Hepatocyte (in vitro differentiated cells): Measurements from ENCODE around the gene CMIP. TPM values are rescaled to one million over a fixed set of nuclear protein-coding genes. Genes with fewer than 3 reads are reported as not detected.

Source experiments
- DNase-seq: peaks from one replicate; pipeline ENCODE4 v3.0.0-alpha.2; 2016; ENCODE audit warnings: low spot score
- H2AFZ ChIP-seq: fragments of 200-600 bp; sonication (generic); 2 replicates; pipeline ENCODE4 v1.6.0; 2016; ENCODE audit warnings: antibody characterized with exemption, mild to moderate bottlenecking
- H3K27ac ChIP-seq: fragments of 200-600 bp; sonication (generic); 2 replicates; pipeline ENCODE4 v1.5.1; 2016; ENCODE audit warnings: mild to moderate bottlenecking
- H3K27me3 ChIP-seq: fragments of 200-600 bp; sonication (generic); 2 replicates; pipeline ENCODE4 v1.6.1; 2016
- H3K36me3 ChIP-seq: fragments of 200-600 bp; sonication (generic); replicated peaks from 2 replicates; pipeline ENCODE4 v1.5.1; 2016; ENCODE audit warnings: low read depth; ENCODE audit not compliant: insufficient read depth
- H3K4me1 ChIP-seq: fragments of 200-600 bp; sonication (generic); 2 replicates; pipeline ENCODE4 v1.5.1; 2016; ENCODE audit warnings: mild to moderate bottlenecking, moderate library complexity; ENCODE audit not compliant: insufficient read depth
- H3K4me2 ChIP-seq: fragments of 200-600 bp; sonication (generic); 2 replicates; pipeline ENCODE4 v1.6.0; 2016
- H3K4me3 ChIP-seq: fragments of 200-600 bp; sonication (generic); 2 replicates; pipeline ENCODE4 v1.5.1; 2016; ENCODE audit warnings: mild to moderate bottlenecking
- H3K79me2 ChIP-seq: fragments of 200-600 bp; sonication (generic); 2 replicates; pipeline ENCODE4 v1.6.0; 2017; ENCODE audit warnings: mild to moderate bottlenecking
- H3K9me2 ChIP-seq: fragments of 200-600 bp; sonication (generic); replicated peaks from 2 replicates; pipeline ENCODE4 v1.6.0; 2017; ENCODE audit warnings: mild to moderate bottlenecking; ENCODE audit not compliant: insufficient read depth
- H3K9me3 ChIP-seq: fragments of 200-600 bp; sonication (generic); 2 replicates; pipeline ENCODE4 v1.5.1; 2016; ENCODE audit warnings: low read depth, mild to moderate bottlenecking
- H4K20me1 ChIP-seq: fragments of 200-600 bp; sonication (generic); 2 replicates; pipeline ENCODE4 v1.6.0; 2016; ENCODE audit warnings: mild to moderate bottlenecking; ENCODE audit not compliant: insufficient read depth, poor library complexity, severe bottlenecking
- CTCF ChIP-seq: fragments of 200-600 bp; sonication (generic); IDR thresholded peaks from 2 replicates; pipeline ENCODE4 v1.5.1; 2016; ENCODE audit warnings: antibody characterized with exemption, mild to moderate bottlenecking; ENCODE audit not compliant: poor library complexity
- EZH2 ChIP-seq: fragments of 200-600 bp; sonication (generic); IDR thresholded peaks from 2 replicates; pipeline ENCODE4 v1.6.1; 2016; ENCODE audit warnings: antibody characterized with exemption, mild to moderate bottlenecking, borderline replicate concordance
- EZH2phosphoT487 ChIP-seq: fragments of 200-600 bp; sonication (generic); IDR thresholded peaks from one replicate; pipeline ENCODE4 v1.6.1; 2018; ENCODE audit warnings: antibody characterized with exemption, mild to moderate bottlenecking, low read depth, moderate library complexity; ENCODE audit not compliant: unreplicated experiment, severe bottlenecking
- WGBS: methylation state at CpG from one replicate; pipeline ENCODE4 v1.1.6; 2016; ENCODE audit warnings: low lambda C conversion rate; ENCODE audit errors: missing lambda C conversion rate; 5-methylcytosine and 5-hydroxymethylcytosine counted together
- polyA plus RNA-seq: library from polyadenylated mRNA; unstranded; fragments of >200 nt; fragmentation: Nextera tagmentation; extraction: Ambion mirVana; gene quantifications from 2 replicates; pipeline ENCODE4 v1.2.1, GENCODE V29; 2016
- total RNA-seq: library from RNA; depleted of rRNA; stranded (reverse); fragments of >200 nt; gene quantifications from 2 replicates; pipeline ENCODE4 v1.2.3, GENCODE V29; 2014

Gene CMIP
- total and polyA plus RNA-seq, 2 experiments from 2014 or later: 5.8 to 17.8 TPM

- no peak overlapping the region for H3K4me3 ChIP-seq
- no peak overlapping the region for H2AFZ ChIP-seq
- no peak for DNase-seq
- no peaks in the 10 kb centered on the region for H3K36me3 ChIP-seq
- no peaks in the 10 kb centered on the region for H3K27me3 ChIP-seq
- no peak for TF ChIP-seq EZH2
- TF ChIP-seq EZH2phosphoT487: no peak
- no peak for TF ChIP-seq CTCF
- no peak overlapping the region for H3K4me2 ChIP-seq
- no peaks in the 10 kb centered on the region for H3K9me2 ChIP-seq
- 87% methylated on average over 4 of the region's 4 CpGs for WGBS
- peaks cover 11% of the 10 kb centered on the region for H4K20me1 ChIP-seq
- peaks cover 91% of the 10 kb centered on the region for H3K79me2 ChIP-seq
- peaks cover 9% of the 10 kb centered on the region for H3K4me1 ChIP-seq
- no peaks in the 10 kb centered on the region for H3K9me3 ChIP-seq
- H3K27ac ChIP-seq: no peak overlapping the region
Observed at GRCh38 chr16:81517150-81517499, 72.5 kb downstream of the CMIP start.

DNA sequence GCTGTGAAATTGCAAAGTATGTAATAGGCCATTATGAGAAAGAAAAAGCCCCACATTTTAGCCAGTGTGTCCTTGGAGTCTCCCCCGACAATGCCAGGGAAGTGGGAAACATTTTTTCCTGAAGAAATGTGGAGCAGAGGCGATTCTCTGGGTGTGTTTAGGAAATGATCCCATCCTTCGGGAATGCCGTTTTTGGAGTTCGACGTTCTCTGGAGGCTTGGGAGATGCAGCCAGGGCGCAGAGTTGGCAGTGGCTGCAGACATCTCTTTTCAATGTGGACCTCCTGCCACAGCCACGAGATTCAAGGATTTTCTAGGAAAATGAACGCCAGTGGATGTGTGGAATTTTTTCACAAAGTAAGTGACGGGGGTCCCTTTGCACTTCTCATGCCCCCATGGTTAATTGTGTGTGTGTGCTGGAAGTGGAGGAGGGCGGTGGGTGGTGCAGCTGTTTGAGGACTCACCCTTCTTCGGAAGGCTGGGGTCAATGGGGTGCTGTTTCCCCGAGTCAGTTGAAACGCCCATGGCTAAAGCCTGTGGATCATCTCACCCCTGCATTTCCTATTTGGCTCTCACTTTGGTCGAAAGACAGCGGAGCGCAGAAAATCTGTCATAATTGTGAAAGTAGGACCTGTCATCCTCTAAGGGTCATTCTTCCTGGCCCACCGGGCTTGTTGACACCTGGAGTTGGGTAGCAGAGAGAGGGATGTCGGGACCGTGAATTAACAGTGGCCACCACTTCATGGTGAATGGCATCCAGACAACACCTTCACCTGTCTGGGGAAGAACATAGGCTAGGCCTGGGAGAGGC lies 73.2 kb downstream of the CMIP start:
- Histone ChIP-seq H3K4me1 (peaks cover 9% of the 10 kb centered on the region), H3K79me2 (peaks cover 89% of the 10 kb centered on the region), H3K9me3 (no peaks in the 10 kb centered on the region), H2AFZ (no peak overlapping the region), H4K20me1 (peaks cover 11% of the 10 kb centered on the region), H3K9me2 (no peaks in the 10 kb centered on the region), H3K36me3 (no peaks in the 10 kb centered on the region), H3K27me3 (no peaks in the 10 kb centered on the region), H3K4me2 (no peak overlapping the region), H3K27ac (no peak overlapping the region), H3K4me3 (no peak overlapping the region)
- TF ChIP-seq CTCF (no peak), EZH2phosphoT487 (no peak), EZH2 (no peak)
- WGBS: 95% methylated on average over 20 of the region's 20 CpGs
- no peak for DNase-seq

- Histone ChIP-seq H3K4me3 (no peak overlapping the region), H3K9me2 (no peaks in the 10 kb centered on the region), H3K36me3 (no peaks in the 10 kb centered on the region), H2AFZ (no peak overlapping the region), H4K20me1 (peaks cover 11% of the 10 kb centered on the region), H3K4me1 (peaks cover 7% of the 10 kb centered on the region), H3K79me2 (peaks cover 89% of the 10 kb centered on the region), H3K9me3 (no peaks in the 10 kb centered on the region), H3K27ac (no peak overlapping the region), H3K4me2 (no peak overlapping the region), H3K27me3 (no peaks in the 10 kb centered on the region)
- 95% methylated on average over 8 of the region's 8 CpGs for WGBS
- TF ChIP-seq EZH2phosphoT487 (no peak), EZH2 (no peak), CTCF (no peak)
- DNase-seq: no peak
Observed at GRCh38 chr16:81518439-81518757, 73.8 kb downstream of the CMIP start.
